Liver (tissue), 3 donors: ENCODE measurements around the gene ZNF865.

ENCODE experiments used
- CTCF ChIP-seq: fragments of 150-350 bp; IDR thresholded peaks from 2 replicates; pipeline ENCODE4 v1.5.1; 2017; ENCODE audit warnings: improper control_type of control experiment, low read depth, low read length; ENCODE audit not compliant: missing input control
- MAX ChIP-seq: IDR thresholded peaks from 2 replicates; pipeline ENCODE4 v1.6.1; 2016; ENCODE audit warnings: antibody characterized with exemption
- NR2F2 ChIP-seq: IDR thresholded peaks from 2 replicates; pipeline ENCODE4 v1.6.1; 2016; ENCODE audit warnings: antibody characterized with exemption
- TAF1 ChIP-seq: conservative IDR thresholded peaks from 2 replicates; pipeline ENCODE4 v1.6.1; 2016; ENCODE audit warnings: antibody characterized with exemption, mild to moderate bottlenecking
- donor health status: healthy.
- donor health status: healthy.

- TF ChIP-seq MAX (no peak), NR2F2 (no peak), CTCF (no peak), TAF1 (no peak)
Measured at GRCh38 chr19:55656988-55657747, 51.7 kb downstream of the ZNF865 start.
